GM18867 (cell line): ENCODE data around the gene MAP3K6.
"Not testable (repeated sequence)": the region's sequence is repeated elsewhere in the genome, so short reads cannot be mapped to it uniquely, and the experiment has no call there.

Source experiments
- ATAC-seq: cut with Tn5 transposase; IDR thresholded peaks from one replicate; pipeline ENCODE4 v1.9.1; 2021; ENCODE audit warnings: mild to moderate bottlenecking, moderate library complexity; ENCODE audit not compliant: unreplicated experiment

The MAP3K6 gene, protein sequence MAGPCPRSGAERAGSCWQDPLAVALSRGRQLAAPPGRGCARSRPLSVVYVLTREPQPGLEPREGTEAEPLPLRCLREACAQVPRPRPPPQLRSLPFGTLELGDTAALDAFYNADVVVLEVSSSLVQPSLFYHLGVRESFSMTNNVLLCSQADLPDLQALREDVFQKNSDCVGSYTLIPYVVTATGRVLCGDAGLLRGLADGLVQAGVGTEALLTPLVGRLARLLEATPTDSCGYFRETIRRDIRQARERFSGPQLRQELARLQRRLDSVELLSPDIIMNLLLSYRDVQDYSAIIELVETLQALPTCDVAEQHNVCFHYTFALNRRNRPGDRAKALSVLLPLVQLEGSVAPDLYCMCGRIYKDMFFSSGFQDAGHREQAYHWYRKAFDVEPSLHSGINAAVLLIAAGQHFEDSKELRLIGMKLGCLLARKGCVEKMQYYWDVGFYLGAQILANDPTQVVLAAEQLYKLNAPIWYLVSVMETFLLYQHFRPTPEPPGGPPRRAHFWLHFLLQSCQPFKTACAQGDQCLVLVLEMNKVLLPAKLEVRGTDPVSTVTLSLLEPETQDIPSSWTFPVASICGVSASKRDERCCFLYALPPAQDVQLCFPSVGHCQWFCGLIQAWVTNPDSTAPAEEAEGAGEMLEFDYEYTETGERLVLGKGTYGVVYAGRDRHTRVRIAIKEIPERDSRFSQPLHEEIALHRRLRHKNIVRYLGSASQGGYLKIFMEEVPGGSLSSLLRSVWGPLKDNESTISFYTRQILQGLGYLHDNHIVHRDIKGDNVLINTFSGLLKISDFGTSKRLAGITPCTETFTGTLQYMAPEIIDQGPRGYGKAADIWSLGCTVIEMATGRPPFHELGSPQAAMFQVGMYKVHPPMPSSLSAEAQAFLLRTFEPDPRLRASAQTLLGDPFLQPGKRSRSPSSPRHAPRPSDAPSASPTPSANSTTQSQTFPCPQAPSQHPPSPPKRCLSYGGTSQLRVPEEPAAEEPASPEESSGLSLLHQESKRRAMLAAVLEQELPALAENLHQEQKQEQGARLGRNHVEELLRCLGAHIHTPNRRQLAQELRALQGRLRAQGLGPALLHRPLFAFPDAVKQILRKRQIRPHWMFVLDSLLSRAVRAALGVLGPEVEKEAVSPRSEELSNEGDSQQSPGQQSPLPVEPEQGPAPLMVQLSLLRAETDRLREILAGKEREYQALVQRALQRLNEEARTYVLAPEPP (N-terminal part only)

DNA sequence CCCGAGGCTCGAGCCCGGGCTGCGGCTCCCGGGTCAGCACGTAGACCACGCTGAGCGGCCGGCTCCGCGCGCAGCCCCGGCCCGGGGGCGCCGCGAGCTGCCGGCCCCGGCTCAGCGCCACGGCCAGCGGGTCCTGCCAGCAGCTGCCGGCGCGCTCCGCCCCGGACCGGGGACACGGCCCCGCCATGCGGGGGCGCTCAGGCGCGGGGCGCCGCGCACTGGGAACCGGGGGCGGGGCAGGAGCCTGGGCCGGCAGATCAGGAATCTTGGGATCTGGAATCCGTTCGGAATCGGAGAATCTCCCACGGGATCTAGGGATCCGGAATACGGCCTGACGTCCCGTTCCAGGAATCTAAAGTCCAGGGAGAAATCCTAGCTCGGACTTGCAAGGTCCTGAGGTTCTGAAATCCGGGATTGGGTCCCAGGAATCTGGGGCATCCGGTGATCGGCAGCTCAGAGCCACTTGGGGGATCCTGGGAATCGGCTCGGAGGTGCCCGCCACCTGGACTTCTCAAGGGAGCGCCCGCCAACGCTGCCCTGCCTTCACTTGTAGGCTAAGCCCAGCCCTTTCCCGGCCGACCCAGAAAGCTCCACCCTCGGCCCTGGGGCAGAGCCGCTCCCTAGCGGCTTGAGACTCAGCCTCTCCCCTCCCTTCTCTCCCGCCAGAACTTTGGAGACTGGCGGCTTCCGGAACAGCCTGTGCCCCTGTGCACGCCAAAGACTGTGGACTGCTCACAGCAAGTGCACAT lies at the start of gene MAP3K6:
TSS of gene MAP3K6 (minus strand) at position 551 of the 749 bp plus-strand sequence. CDS start at position 187, 364 bp downstream.
- ATAC-seq: peak; percentile 33

DNA sequence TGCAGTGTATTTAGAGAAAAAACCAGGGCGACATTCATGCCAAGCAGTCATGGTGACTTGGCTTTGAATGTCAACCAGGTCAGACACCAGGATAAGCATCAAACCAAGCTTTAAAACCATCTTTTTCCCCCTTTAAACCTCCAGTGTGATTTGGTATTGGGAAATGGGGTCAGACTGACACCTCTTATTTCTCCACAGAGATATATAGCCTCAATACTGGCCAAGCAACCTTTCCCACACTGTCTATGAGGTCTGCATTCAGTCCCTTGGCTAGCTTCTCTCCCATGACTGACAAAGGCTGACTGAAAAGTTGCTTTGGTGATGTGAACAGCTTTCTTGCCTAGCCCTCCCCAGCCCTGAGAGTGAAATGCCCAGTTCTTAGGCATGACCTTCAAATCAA lies 47.3 kb upstream of the MAP3K6 start:
- ATAC-seq: no peak

DNA sequence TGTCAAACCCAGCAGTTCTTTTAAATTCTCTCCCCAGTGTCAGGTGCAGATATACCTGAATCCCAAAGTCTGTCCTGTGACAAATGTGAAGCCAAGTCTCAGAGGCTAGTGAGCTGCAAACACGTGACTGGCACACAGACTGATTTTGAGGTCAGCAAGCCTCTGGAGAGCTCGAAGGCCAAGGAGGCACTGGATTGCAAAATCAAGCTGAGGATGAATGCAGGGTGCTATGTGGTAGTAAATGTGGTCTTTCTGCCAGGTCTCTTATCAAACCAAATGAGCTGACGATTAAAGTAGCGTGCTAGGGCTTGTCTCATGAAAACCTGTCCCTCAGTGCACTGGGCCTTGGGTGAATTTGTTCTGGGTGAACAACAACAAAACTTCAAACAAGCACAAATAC lies 46.2 kb upstream of the MAP3K6 start:
- no peak for ATAC-seq

DNA sequence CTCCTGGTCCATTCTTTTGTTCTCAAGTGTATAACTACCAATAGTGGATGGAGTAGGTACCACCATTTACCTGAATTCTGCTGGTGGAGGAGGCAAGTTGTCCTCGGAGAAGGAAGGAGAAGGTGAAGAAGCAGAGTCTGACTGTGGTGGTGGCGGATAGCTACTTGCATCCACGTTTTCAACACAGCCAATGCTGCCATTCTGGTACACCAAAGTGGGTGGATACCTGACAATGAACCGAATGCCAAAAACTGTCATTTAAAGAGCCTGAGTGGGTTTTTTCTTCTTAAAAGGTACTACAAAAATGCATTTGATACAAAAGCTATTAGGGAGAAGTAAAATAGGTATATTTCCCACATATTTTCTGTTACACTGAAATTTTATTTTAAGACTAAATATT lies 45.7 kb upstream of the MAP3K6 start:
- ATAC-seq: no peak

DNA sequence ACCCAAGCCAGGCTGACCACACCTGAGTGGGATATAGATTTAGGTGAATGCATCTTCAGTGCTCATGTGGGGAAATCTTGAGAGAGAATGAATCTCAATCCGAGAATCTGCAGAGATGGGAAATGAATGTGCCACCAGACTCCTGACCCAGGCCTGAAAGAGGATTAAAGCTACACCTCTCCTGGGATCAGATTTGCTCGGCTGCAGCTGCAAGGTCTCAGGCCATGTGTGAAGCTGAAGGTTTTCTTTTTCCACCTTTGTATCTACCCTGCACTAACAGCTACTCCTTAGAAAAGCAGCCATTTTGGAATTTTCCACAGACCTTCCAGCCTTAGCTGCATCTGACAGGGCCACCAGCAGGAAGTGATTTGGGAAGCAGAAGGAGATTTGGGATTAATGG lies 43.9 kb upstream of the MAP3K6 start:
- ATAC-seq: no peak

DNA sequence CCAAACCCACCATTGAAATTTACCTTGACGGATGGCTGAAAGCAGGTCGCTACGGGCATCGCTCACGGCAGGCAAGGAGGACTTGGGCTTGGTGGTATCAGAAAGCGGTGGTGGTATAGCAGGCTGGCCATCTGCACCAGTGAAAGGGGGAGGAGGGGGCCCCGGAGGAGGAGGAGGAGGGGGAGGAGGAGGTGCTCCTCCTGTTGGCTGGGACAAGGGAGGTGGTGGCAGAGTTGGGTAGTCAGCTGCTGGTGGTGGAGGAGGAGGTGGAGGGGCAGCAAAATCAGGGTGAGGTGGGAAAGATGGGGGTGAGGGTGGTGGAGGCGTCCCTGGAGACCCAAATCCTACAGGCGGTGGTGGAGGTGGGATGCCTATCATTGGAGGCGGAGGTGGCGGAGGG lies 42.9 kb upstream of the MAP3K6 start:
- ATAC-seq: no peak

DNA sequence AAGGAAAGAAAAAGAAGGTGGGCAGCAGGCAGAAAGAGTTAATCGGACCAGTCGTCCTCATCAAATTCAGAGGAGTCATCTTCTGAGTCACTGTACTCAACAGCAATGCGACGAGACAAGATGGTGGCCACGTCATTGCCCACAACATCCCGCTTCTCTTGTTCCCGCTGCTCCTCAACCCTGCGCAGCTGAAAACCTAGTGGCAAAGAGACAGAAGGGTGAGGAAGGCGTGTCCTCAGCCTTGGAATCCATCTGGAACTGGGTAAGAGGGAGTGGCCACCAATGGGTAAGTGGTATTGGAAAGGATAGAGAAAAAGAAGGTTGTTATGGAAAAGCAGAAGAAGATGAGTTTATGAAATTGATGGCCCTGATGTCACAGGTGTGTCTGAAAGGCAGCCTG lies 41.4 kb upstream of the MAP3K6 start:
- no peak for ATAC-seq

DNA sequence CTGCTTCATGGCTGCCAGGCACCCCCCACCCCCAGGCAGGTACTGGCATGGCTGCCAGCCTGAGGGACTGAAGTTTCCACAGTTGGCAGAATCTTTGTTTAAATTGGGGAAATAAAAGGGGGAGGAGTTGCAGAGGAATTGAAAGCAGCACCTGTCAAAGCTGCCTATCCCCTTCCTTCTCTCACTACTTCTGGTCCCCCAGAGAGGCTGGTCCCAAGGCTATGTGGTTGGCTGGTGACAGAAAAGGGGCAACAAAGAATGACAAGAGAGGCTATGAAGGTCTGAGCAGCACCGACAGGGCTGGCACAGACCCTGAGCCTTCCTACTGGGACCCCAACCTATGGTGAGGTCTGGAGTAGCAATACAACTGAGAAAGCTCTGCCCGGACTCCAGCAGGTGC lies 40.0 kb upstream of the MAP3K6 start:
- ATAC-seq: not testable (repeated sequence)

DNA sequence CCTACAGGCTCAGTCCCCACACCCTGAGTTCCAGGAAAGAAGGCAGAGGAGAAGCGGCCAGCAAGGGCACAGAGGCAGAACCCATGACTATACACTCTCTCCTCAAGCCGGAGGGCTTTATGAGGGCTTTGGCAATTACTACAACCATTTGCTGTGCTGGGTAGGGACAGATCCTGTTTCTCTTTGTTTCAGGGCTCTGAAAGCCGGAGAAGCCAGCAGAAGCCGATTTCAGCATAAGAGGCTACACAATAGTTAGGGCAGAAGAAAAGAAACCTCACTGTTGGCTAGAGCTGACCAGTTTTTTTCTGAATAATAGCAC lies 39.6 kb upstream of the MAP3K6 start:
- ATAC-seq: no peak

DNA sequence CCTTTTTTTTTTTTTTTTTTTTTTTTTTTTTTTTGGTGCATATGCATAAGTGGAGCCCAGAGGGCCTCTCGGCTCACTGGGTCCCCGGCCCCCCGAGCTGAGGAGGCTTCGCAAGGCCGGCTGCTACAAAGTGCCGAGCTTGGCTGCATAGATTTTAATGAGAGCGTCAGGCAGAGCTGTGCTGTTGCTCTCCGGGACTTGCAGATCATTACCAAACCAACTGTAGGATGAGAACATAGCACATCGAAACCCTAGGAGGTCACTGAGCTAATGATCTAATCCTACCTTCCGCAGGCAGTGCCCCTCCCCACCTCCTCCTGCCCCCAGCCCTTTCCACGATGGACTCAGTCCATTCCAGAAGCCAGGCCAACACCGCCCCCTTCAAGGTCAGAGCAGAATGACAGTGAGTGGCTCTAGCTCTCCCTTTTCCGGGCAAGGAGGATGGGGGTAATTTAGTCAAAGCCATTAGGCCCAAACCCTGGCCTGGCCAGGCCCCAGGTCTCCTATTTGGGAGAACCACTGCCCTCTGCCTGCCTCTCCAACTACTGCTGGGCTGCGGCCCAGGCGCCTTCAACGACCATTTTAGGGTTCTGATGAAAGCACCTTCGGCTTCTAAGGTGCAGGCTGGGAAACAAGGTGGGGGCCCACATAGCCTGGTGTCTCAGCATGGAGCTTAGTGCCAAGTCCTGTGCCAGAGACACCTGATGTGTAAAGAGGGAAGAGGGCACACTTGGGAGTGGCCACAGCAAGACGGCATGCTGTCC lies 39.0 kb upstream of the MAP3K6 start:
- ATAC-seq: not testable (repeated sequence)

DNA sequence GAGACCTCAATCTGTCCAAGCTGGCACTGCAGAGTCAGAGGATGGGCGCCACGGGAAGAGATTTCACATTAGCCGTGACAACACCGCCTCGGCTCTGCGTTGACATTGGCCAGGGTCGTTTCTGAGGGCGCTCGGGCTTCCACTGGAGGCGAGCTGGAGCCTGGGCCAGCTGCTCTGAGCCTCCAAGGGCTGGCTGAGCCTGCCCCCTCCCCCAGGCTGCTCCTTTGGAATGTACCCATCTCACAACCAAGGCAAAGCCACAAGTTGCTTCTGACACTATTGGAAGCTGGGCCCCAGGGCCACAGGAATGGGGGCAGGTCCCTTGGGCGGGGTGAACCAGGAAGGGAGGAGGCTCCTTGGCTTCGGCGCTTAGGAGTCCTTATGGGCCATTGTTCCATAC lies 38.3 kb upstream of the MAP3K6 start:
- no peak for ATAC-seq

DNA sequence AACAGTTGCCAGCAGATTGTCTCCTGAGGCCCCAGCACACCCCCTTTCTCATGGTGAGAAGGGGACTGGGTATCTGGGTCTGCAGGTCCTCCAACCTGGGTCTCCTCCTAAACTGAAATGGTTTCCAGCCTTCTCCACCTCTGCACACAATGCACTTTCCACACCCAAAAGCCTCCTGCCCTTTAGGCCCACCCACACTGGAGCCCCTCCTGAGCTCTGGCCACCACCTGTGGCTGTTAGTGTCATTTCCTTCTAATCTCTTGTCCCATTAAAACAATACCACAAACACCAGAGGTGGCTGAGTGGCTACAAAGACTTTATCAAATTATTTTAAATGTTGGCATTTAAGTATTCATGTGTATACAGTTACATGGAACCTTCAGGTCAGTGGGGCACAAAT lies 37.2 kb upstream of the MAP3K6 start:
- ATAC-seq: no peak

DNA sequence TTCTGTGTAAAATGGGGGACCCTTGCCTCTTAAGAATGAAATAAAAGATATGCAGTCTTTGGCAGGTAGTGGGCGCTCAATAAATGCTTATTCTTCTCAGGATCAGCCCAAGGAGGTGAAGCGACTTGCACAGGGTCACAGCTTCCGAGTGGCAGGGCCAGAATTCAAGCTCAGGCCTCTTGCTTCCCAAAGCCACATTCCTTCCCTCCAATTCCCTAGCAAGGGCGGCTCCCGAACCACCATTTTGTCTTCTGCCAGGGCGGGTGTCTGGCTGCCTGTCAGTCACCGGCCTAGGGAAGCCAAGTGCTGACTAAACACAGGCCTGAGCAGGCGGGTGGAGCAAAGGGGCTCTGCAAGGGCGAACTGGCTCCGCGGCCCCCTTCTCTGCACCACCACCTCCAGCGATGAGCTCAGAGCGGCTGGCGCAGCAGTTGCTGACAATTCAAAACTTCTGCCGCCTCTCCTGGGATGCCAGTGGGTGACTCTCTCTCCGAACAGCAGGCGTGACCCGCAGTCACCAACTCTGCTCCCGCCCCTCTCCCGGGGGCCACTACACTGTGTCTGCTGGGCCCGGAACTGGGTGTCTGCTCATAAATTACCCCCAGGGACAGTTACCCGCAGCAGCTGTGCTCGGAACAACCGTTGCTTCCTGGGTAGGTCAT lies 36.4 kb upstream of the MAP3K6 start:
- ATAC-seq: no peak

DNA sequence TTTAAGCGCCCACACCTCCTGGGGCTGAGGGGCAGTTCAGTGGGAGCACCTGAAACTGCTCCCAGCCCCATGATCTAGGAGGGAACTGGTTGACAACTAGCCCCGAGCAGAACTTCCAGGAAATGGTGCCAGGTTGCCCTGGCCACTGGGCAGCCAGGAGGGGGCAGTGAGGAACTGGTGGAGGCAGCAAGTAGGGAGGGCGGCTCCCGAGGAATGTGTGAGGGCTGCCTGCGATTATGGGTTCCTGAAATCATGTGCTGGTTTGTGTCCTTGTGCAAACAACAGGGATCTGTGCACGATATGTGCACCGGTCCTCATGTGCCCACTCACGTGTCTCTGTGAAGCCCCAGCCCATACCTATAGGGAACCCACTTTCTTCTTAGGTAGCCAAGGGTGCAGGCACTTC lies 35.6 kb upstream of the MAP3K6 start:
- no peak for ATAC-seq

DNA sequence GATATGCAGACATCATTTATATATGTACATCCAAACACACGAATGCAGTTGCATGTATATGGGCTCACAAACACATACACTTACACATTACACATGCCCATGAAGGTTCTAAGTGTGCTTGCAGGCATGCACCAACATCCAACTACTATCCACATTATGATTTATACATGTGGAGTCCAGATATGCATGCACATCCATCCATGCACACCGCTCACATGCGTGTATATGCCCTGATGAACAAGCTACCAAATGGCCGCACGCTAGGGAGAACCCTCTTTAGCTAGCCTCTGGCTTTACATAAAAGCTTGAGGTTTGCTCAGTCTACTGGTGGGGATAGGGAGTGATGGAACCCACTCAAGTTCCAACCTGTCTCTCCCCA lies 34.2 kb upstream of the MAP3K6 start:
- no peak for ATAC-seq

DNA sequence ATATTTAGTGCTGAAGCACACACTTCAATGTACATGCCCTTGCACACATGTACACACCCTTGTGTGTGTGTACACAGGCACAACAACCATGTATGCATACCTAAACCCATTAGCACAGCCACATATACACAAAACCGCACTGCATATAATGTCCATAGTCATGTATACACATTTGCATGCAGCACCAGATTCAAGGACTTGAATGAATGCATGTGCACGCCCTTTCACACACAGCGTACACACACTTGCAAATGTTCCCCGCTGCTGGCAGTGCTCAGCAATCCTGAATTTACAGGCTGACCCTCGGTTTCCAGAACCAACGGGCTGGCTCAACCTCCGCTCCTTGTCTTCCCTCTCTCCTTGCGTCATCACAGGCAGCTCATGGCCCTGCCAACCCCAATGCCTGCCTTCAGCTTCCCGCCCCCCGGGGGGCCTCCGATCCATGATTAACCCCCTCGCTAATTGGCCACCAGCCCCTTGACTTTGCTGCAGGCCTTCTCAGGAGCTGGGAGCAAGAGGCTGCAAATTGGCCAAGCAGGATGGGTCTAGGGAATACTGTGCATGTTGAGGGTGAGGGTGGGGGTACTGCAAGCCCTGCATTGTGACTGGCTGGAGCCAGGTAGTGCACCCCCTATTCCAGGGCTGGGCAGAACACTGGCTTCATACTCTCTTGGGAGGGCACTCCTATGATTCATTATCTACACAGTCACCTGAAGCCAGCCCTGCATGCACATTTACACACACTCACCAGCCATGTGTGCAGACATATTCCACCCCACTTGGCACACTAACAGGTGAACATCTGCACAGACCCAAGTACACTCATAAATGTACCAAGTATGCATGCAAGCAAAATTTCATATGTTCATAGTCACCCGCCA lies 33.6 kb upstream of the MAP3K6 start:
- ATAC-seq: no peak

DNA sequence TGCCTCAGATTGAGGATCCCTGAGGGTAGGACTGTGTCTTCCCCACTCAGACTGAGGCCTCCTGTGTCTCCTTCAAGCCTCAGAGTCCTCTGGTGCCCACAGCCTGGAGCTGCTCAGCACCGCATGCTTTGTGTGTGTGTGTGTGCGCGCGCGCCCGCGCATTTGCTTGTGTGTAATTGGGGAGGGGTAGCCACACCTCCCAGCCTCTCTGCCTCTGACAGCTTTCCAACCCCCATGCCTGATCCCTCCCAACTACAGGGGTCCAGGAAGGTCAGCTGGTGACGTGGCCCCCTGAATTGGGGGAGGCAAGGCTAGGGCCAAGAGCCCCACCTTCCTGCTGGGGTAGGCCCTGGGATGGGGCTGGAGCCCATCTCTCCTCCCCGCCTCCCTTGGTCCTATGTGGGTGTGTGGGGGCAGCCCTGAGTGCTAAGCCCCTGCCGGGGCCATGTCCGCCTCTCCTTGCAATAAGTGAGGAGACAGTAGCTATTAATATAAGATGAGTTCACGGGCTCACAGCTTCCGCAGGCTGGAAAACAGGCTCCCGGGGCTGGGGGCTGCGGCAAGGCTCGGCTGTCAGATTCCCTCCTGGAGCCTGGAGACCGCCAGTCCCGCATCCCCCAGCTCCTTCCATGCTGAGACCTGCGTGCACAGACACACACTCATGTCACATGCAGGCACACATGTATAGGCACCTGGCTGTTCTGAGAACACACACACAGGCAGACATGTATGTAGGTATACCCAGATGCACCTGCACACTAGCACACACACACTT lies 32.7 kb upstream of the MAP3K6 start:
- no peak for ATAC-seq
